GM19467 (cell line): ENCODE measurements around the gene PIGZ.

Source experiments
- ATAC-seq: cut with Tn5 transposase; IDR thresholded peaks from one replicate; pipeline ENCODE4 v1.9.1; 2021; ENCODE audit warnings: mild to moderate bottlenecking, moderate library complexity; ENCODE audit not compliant: unreplicated experiment

The PIGZ gene

DNA sequence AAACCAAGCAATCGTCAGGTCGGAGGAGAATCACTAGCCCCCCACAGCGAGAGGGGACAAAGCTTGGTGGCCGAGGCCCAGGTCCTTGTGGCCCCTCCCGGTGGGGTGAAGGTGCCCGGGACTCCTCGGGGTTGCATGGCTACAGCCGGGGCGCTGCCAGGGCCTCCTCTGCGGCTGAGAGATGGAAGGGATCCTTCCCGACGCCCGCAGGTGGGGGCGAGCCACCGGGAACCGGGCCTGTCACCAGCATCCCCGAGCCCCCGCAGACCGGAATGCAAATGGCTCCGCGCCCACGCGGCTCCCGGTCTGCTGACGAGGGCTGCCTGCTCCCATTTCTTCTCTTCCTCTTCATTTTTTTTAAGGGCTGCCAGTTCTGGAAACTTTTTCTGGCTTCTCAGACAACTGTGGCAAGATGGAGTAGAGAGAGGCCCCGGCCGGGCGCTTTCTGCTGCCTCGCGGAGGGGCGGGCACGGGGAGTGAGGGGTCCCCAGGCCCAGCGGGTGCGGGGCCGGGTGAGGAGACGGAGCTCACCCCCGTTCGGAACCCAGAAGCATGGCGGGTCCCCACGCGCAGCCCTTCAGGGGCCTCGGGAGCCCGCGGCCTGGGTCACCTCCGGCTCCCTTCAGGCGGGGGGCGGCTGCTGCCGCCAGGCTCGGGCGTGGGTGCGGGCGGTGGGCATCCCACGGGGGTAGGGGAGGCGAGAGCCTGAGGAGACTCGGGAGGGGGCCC is 33.5 kb upstream of the PIGZ start:
- no peak for ATAC-seq

DNA sequence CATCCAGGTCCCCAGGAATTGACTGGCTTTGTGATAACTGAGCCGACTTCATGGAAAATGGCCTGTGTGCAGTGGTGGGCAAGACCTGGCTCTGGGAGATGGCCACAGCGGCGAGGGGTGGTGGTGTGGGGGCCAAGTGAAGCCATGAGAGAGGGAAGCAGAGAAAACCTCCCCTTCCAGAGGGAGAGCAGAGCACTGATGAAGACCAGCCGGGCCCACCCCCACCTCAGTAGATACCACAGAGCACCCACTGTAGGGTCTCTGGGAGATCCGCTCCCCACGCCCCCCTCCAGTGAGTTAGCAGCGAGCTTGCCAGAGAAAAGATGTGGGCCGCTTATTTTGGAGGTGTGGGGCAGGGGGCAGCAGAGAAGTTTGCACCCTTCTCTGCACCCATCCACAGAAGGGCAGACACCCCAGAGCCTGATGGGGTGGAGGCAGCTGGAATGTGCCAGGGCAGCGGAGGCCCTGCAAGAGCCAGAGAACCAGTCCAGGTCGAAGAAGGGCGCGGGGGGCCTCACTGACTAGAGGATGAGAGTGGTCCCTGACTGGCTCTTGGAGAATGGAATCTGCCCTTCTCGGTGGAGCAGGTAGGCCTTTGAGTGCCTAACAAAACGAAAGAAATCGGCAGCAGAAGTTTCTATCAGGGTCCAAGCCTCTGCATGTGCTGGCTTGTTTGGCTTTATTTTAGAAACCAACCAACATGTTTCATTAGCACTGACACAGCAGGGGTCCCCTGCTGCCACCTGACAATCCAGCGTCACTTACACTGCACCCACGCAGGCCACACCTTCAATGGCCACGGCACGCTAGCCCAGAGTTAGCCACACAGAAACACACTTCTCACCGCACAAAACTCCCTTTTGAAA is 32.7 kb upstream of the PIGZ start:
- ATAC-seq, result no peak

GRCh38 chr3:197000211-197000610 is 31.6 kb upstream of the PIGZ start:
- no peak for ATAC-seq

DNA sequence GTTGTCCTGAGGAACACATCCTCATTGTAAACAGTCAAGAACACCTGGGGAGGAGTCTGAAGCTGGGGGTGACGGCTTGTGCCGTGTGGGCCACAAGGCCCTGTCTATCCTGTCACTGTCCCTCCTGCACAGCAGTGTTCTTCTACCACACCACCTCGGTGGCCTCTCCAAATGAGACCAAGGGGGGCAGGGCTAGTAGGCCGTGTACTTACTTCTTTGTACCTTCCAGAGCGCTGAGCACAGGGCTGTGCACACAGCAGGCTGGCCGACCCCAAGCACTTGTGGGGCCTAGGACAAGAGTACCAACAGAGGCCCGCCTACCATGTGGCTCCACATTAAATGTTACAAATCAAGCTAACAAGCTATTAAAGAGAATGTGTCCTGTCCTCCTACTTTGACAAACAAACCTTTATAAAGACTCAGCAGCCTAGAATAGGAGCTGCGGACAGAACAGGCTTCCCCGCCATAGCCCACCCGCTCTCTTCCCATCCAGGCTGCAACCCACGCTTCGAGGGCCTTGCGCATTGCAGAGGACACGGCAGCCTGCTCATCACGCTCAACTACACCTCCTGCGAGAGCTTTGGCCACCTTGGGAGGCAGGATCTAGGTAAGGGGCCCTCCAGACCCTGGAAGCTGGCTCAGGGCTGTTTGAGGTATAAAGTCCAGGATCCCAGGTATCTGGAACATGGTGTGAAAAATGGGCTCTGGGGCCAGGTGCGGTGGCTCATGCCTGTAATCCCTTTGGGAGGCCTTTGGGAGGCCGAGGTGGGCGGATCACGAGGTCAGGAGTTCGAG is 30.5 kb upstream of the PIGZ start:
- no peak for ATAC-seq

DNA sequence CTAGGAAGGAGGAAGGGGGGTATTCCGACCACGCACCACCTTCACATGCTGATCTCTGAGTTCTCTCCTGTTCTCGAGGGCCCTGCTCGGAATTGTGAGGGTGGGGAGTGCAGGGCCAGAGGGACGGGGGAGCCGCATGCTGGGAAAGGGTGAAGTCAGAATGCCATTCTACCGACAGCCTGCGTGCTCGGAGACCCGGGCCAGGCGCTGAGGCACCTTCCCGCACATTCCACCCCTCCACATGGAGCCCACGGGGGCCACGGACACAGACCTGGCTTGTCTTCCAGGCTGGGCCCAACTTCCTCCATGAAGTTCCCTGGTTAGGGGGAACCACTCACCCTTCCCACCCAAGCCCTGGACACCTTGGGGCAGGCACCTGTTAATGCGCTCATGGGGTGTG is 28.7 kb upstream of the PIGZ start:
- ATAC-seq, result no peak

- ATAC-seq, result no peak
These were observed 28.0 kb upstream of the PIGZ start for GRCh38 chr3:196996454-196997265.

GRCh38 chr3:196995646-196996355 is 27.2 kb upstream of the PIGZ start:
- ATAC-seq, result no peak

DNA sequence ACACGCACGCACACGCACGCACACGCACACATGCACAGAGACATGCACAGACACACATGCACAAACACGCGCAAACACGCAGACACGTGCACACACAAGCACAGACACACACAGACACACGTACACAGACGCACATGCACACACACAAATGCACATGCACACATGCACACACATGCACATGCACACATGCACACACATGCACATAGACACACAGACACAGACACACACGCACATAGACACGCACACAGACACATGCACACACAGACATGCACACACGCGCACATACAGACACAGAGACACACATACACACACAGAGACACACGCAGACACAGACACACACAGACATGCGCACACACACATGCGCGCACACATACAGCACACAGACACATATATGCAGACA is 26.4 kb upstream of the PIGZ start:
- ATAC-seq, result no peak

DNA sequence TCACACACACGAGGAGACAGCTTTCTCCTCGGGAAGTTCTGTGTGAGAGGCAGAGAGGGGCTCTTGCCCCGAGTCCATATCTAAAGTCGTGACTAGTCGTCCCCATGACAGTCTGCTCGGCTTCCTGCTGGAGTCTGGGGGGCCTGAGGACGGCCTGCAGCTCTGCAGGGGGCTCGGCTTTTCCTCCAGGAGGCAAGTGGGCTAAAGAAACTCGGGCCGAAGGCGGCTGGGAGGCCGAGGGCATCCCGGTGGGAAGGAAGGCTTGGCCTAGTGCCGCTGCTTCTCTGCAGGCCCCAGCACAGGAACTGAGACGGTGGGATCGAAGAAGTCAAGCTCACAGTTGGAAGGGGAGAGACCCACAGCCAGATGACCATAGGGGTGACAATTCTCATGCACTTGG is 25.4 kb upstream of the PIGZ start:
- ATAC-seq, result no peak

- no peak for ATAC-seq
These were observed 23.9 kb upstream of the PIGZ start for GRCh38 chr3:196992461-196993065.

- no peak for ATAC-seq
These were observed 23.2 kb upstream of the PIGZ start for GRCh38 chr3:196991581-196992460.

DNA sequence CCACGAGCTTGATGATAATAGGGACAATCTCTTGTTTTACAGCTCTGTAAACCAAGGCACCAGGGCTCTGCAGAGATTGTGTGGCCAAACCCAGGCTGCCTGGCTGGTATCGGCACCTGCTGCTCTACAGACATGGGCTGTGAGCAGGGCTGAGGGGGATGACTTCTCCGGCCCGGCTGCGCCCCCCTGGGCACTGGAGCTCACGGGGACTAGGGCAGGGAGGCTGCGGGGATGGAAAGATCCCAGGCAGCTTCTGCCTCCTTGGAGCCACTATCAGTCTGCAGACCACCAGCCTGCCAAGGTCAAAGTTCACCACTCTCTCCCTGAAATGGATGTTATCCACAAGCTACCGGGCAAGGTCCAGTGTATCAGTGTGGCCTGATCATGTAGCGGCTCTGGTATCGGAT is 22.0 kb upstream of the PIGZ start:
- no peak for ATAC-seq

GRCh38 chr3:196989721-196990262 is 21.2 kb upstream of the PIGZ start:
- ATAC-seq, result no peak

DNA sequence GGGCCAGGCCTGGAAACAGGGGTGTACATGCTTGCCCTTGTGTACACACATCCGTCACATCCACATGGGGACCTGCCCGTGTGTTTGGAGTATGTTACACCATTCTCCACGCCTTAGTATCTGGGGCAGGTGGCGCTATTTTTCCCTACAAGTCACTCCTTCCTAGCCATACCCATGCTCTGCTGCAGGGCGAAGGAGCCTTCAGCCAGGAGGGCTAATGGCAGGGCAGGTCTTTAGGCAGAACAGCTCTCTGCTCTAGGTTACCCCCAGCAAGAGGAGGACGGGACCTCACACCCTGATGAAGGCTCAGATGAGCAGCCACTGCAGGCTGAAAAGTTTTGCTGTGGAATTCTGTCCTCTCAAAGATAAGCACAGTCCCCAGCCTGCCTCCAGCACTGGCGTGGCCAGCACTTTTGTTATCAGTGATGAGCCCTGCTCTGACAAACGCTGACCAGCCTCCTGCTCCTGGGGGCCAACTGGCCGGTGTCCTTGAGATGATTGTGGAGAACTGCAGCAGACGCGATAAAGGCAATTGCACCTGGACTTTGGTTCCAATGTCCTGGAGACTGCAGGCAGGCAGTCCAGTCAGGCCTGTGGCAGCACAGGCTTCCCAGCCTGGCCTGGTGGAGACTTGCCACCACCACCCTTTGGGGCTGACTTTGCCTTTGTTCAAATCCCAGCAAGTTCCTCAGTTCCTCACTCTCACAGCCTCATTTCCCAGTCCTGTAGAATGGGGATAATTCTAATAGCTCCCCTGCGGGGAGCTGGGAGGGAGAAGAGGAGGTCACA is 19.8 kb upstream of the PIGZ start:
- ATAC-seq, result no peak

DNA sequence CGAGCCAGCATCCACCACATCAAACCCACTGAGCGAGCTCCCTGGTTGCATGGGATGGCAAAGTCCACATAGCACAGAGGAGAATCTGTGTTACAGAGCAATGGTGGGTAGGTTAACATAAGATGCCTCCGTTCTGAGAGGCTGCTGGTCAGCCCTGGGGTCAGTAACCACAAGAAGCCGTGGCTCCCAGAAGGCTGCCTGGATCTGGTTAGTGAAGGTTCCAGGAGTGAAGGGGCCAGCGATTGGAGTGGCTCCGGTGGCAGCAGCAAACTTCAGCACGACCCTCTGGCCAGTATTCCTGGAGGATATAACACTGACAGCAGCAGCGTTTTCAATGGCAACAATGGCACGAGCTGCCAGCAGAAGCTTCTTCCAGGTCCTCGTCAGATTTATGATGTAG is 18.4 kb upstream of the PIGZ start:
- ATAC-seq, result no peak

DNA sequence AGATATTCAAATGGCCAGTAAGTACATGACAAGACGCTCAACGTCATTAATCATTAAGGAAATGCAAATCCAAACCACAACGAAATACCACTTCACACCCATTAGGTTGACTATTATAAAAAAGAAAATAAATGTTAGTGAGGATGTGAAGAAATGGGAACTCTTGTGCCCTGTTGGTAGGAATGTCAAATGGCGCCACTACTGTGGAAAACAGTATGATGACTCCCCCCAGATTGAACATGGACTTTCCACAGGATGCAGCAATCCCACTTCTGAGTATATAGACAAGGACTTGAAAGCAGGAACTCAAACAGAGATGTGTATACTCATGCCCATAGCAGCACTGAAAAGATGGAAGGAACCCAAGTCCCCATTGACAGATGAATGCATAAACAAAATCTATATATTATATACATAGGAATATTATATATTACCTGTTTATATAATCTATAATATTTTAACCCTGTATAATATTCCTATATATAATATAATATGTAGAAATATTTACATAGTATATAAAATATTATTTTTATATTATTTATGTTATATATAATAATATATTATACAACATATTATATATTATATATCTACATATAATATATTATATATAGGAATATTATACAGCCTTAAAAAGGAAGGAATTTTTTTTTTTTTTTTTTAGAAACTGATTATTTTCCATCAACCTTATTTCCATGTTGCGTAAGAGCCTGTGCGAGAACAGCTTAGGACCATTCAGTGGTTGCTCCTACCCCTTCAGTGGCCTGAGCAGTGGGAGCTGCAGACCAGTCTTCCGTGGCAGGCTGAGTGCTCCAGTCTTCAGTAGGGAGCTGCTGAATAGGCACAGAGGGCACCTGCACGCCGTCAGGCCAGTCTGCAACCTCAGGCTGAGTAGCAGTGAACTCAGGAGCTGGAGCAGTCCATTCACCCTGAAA is 17.6 kb upstream of the PIGZ start:
- ATAC-seq, result no peak

DNA sequence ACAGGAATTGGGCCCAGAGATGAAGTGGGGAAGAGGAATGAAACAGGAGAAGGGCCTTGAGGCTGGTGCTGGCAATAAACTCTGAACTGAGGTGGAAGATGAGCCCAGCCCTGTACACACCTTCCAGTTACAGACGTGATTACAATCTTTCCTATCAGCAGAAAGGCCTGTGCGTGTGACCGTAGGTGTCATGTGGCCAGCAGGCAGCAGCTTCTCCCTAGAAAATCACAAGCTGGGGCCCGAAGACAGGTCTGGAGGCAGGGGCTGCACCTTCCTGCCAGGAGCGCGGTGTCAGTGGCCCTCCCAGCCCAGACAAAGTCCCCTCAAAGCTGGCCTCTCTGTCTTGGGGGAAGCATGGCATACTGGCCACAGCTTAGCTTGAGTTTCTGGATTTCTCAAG is 16.7 kb upstream of the PIGZ start:
- ATAC-seq, result no peak
